ENCODE results near the gene REXO4. TPM values are rescaled to one million over a fixed set of nuclear protein-coding genes. Genes with fewer than 3 reads are reported as not detected.

Gene REXO4
- total and polyA plus RNA-seq, 2 of the 8 experiments (the other 6 are each of a cell fraction or from before 2014, with no cell fraction given): 19.1 to 38.3 TPM

GRCh38 chr9:133408042-133408441 is 9.8 kb downstream of the REXO4 start:
- Histone ChIP-seq H3K79me2 (ENCODE audit: control insufficient read depth in 1 of 2, insufficient read depth in 2 of 2, low read length in 2 of 2) (no peaks in the 10 kb centered on the region; a peak in 1 of 4 replicates), H2BK12ac (ENCODE audit: low read depth, low read length) (no peak overlapping the region), H4K91ac (replicated peaks; ENCODE audit: insufficient read length, low read length) (no peak overlapping the region), H3K27me3 (replicated peaks in 1 of 4; ENCODE audit: control insufficient read depth in 3 of 4, extremely low read depth in 1 of 4, insufficient read depth in 3 of 4, low read length in 3 of 4) (no peaks in the 10 kb centered on the region), H2AFZ (ENCODE audit: low read length) (no peak overlapping the region), H3K14ac (ENCODE audit: insufficient read length) (no peak overlapping the region), H3K4me3 (ENCODE audit: extremely low read depth in 1 of 4, insufficient read depth in 2 of 4, low read depth in 3 of 4, low read length in 4 of 4) (no peak overlapping the region), H3K9ac (replicated peaks in 1 of 4; ENCODE audit: extremely low read depth in 1 of 4, low read depth in 3 of 4, low read length in 3 of 4) (no peak overlapping the region), H4K8ac (ENCODE audit: extremely low read depth, insufficient read depth, low read length) (no peak overlapping the region), H3K23ac (ENCODE audit: insufficient read length) (no peak overlapping the region), H3K9me3 (ENCODE audit: insufficient read depth in 2 of 2, low read depth in 1 of 2, low read length in 1 of 2) (no peaks in the 10 kb centered on the region), H3K4me1 (replicated peaks in 1 of 4; ENCODE audit: control insufficient read depth in 3 of 4, insufficient read depth in 4 of 4, low read length in 3 of 4) (no peaks in the 10 kb centered on the region), H3K18ac (ENCODE audit: extremely low read depth, low read length) (no peak overlapping the region), H3K4me2 (ENCODE audit: insufficient read depth in 1 of 2, low read depth in 2 of 2, low read length in 2 of 2) (no peak overlapping the region), H3K4ac (replicated peaks; ENCODE audit: insufficient read length, low read depth, low read length) (no peak overlapping the region), H2BK15ac (ENCODE audit: low read length) (no peak overlapping the region), H2BK120ac (replicated peaks; ENCODE audit: low read depth, low read length) (no peak overlapping the region), H4K5ac (ENCODE audit: insufficient read length, low read depth, low read length) (no peak overlapping the region), H3K36me3 (ENCODE audit: control insufficient read depth in 2 of 4, insufficient read depth in 4 of 4, low read length in 3 of 4) (peaks cover 22 to 58% (median 39%) of the 10 kb centered on the region in 4 experiments; a peak in 7 of 8 replicates), H3K27ac (ENCODE audit: low read depth, low read length) (no peak overlapping the region), H3K23me2 (ENCODE audit: low read depth, low read length) (no peaks in the 10 kb centered on the region), H4K20me1 (replicated peaks in 1 of 2; ENCODE audit: control insufficient read depth in 1 of 2, insufficient read depth in 2 of 2, low read length in 2 of 2) (peaks cover 15 to 24% of the 10 kb centered on the region in 2 experiments), H2BK5ac (ENCODE audit: low read depth, low read length) (no peak overlapping the region), H2AK5ac (ENCODE audit: low read depth, low read length) (no peak overlapping the region), H2BK20ac (ENCODE audit: low read length) (no peak overlapping the region), H3K79me1 (ENCODE audit: low read depth, low read length) (peaks cover 3% of the 10 kb centered on the region; the same call in 1 of the 2 replicates), H3K56ac (replicated peaks; ENCODE audit: insufficient read length, low read depth, low read length) (no peak overlapping the region)
- no peak for FAIRE-seq
- CTCF ChIA-PET (ENCODE audit: partially characterized antibody): interaction anchor here (0.6 to 1.3 kb wide), 3 partner anchors 9 to 76 kb away, joined by 3 to 5 read pairs (median 3); no protein-coding TSS in a partner anchor
- TF ChIP-seq CBX5 (IDR thresholded peaks at IDR 0.05; ENCODE audit: low read depth, low read length) (no peak), TAF1 (IDR thresholded peaks at IDR 0.05; ENCODE audit: low read depth, low read length) (no peak), POLR2A (IDR thresholded peaks at IDR 0.05; ENCODE audit: control extremely low read depth in 1 of 2, low read depth in 2 of 2, low read length in 2 of 2) (no peak), TBP (IDR thresholded peaks at IDR 0.05; ENCODE audit: low read depth, low read length) (no peak), FOSL1 (IDR thresholded peaks at IDR 0.05; ENCODE audit: insufficient read depth, low read depth, low read length) (no peak), ZNF274 (IDR thresholded peaks at IDR 0.05; ENCODE audit: borderline replicate concordance, extremely low read depth, low read length) (no peak), NANOG (IDR thresholded peaks at IDR 0.05; ENCODE audit: insufficient read depth, low read depth, low read length, poor library complexity, severe bottlenecking) (no peak), GTF2F1 (IDR thresholded peaks at IDR 0.05; ENCODE audit: borderline replicate concordance, low read depth, low read length) (no peak)
- WGBS, 2 experiments (ENCODE audit: extremely low coverage in 1 of 2, insufficient coverage in 1 of 2, insufficient read length in 1 of 2, insufficient replicate concordance in 2 of 2, low coverage in 1 of 2, low lambda C conversion rate in 2 of 2, missing lambda C conversion rate in 1 of 2): 95% methylated on average over 1 of the region's 1 CpG; no CpG with 5 or more reads in 1 of the 2 experiments
- POLR2A ChIA-PET (ENCODE audit: partially characterized antibody): no interaction called here
- no peak for DNase-seq (ENCODE audit: low read depth in 1 of 2, low spot score in 2 of 2)

Data from H1 (cell line).